Measurements from ENCODE around the gene RGS18.
"Not testable (repeated sequence)": the region's sequence is repeated elsewhere in the genome, so short reads cannot be mapped to it uniquely, and the experiment has no call there.

The RGS18 gene

GRCh38 chr1:192167911-192168700 is 9.8 kb downstream of the RGS18 start:
- DNase-seq: no peak

GRCh38 chr1:192168964-192169363 is 10.7 kb downstream of the RGS18 start:
- DNase-seq: no peak

GRCh38 chr1:192170196-192170984 is 12.1 kb downstream of the RGS18 start:
- DNase-seq: no peak

DNA sequence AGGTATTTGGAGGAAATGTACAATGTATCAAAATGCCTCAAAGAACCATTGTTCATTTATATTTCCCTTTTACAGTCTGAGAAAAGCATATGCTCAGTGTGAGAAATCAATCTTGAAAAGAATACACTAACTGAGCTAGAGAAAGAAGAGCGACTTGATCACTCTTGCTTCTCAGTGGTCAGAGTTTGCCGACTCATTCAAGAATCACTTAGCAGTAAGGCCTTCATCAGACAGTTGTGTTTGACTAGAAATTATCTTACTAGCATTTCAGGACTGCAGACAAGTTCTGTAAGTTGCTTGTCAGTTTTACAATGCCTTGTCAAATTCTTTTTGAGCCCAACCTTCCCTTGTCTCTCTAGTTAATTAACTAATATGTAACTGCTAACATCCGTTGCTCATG is 12.9 kb downstream of the RGS18 start:
- DNase-seq: no peak

- DNase-seq: no peak
Observed at GRCh38 chr1:192175971-192176370, 17.7 kb downstream of the RGS18 start.

GRCh38 chr1:192183788-192184187 is 25.5 kb downstream of the RGS18 start:
- DNase-seq: no peak

DNA sequence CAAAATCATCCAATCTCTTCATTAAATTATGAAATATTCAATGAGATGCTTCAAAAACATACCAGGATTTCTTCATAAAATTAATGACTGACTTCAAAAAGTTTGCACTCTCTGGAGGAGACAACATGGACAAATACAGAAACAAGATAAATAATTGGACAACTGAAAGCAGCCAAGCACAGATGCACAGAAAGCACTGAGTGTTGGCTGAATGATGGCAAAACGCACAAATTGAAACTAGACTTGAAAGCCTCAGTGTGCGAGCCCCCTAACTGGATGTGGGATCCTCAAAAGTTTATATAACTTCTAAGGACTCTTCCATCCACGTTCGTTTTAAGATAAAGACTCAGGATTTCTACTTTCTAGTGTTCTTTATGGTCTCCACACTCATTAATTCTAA is 27.9 kb downstream of the RGS18 start:
- no peak for DNase-seq

- no peak for DNase-seq
Observed at GRCh38 chr1:192190066-192190465, 31.8 kb downstream of the RGS18 start.

GRCh38 chr1:192201303-192201702 is 43.0 kb downstream of the RGS18 start:
- no peak for DNase-seq

GRCh38 chr1:192224396-192224795 is 66.1 kb downstream of the RGS18 start:
- DNase-seq: no peak

DNA sequence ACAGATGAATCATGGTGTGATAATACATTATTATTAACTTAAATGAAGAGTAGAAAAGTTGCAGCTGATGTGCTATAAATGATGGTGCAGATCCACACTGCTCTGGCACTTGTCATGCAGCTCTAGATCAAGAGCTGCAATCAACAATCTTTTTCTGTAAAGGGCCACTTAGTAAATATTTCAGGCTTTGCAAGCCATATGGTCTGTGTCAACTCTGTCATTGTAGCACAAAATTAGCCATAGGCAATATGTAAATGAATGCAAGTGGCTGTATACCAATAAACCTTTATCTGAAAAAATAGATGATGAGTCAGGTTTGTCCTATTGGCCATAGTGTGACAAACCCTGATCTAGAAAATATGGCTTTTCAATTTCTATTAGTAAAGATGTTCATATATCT is 66.6 kb downstream of the RGS18 start:
- DNase-seq: no peak

GRCh38 chr1:192225266-192225665 is 67.0 kb downstream of the RGS18 start:
- DNase-seq: no peak

DNA sequence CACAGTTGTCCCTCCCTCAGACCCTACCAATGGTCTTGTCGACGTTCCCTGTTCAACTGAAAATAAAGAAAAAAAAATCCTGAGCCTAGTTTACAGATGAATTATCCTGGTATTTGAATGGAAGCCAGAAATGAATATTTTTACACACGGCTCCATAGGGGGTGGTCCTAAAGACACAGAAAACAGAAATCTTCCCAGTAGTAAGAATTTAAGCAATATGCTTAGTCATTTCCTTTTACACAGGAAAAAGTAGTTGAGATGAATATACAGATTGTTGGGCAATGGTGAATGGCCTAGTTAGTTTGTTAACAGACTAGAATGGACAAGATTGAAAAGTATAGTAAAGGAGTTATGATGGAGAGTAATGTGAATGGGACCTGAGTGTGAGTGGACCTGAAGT is 67.4 kb downstream of the RGS18 start:
- no peak for DNase-seq

- DNase-seq: no peak
Observed at GRCh38 chr1:192227330-192227729, 69.1 kb downstream of the RGS18 start.

DNA sequence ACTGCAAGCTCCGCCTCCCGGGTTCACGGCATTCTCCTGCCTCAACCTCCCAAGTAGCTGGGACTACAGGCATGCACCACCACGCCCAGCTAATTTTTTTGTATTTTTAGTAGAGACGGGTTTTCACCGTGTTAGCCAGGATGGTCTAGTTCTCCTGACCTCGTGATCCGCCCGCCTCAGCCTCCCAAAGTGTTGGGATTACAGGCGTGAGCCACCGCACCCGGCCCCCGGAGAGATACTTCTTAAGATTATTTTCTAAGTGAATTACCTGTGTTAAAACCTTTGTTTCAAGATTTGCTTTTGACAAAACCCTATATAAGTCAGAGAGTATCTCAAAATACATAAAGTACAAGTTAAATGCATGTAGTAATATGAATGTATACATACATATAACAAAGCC is 69.7 kb downstream of the RGS18 start:
- not testable (repeated sequence) for DNase-seq

GRCh38 chr1:192232817-192233417 is 74.7 kb downstream of the RGS18 start:
- no peak for DNase-seq

DNA sequence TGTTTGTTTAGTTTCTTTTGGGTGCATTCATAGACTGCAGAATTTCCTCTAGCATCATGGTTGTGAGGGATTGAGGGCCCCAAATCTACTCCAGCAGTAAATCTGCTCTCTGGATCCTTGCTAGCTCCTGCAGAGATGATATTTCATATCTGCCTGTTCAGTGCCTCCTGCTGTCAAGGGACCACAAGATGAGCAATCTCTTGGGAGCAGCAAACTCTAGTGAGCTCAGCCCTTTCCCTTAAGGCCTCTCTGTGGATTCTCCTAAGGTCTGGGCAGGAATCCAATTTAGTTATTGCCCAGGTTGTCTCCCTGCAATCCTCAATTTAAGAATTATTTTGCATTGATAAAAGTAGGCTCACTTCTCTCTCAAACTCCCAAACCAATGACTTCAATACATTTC is 76.9 kb downstream of the RGS18 start:
- no peak for DNase-seq
